Immature natural killer cell (primary cell): ENCODE results near the gene SIN3A. TPM values are rescaled to one million over a fixed set of nuclear protein-coding genes. Genes with fewer than 3 reads are reported as not detected.
A peak's percentile ranks its signal among the peaks of the same experiment; 100 is the strongest.
"Not testable (repeated sequence)": the region's sequence is repeated elsewhere in the genome, so short reads cannot be mapped to it uniquely, and the experiment has no call there.

ENCODE experiments used
- DNase-seq, 3 donors: peaks; one replicate each; pipeline ENCODE4 v3.0.0; 2022; ENCODE audit warnings: mixed read lengths in 1 of 3
- H3K27ac Mint-ChIP-seq, 6 donors: one replicate each; pipeline ENCODE4 v1.8.0; 2020; ENCODE audit warnings: mixed read lengths in 6 of 6, mild to moderate bottlenecking in 5 of 6, inconsistent platforms in 4 of 6, moderate library complexity in 3 of 6
- H3K27me3 Mint-ChIP-seq, 3 donors: one replicate each; pipeline ENCODE4 v1.8.0; 2020 to 2021; ENCODE audit warnings: low read depth in 3 of 3, mild to moderate bottlenecking in 3 of 3, mixed read lengths in 3 of 3, moderate library complexity in 3 of 3, inconsistent platforms in 1 of 3
- H3K36me3 Mint-ChIP-seq, 3 donors: one replicate each; pipeline ENCODE4 v1.8.0; 2020; ENCODE audit warnings: mixed read lengths in 3 of 3, inconsistent platforms in 2 of 3, mild to moderate bottlenecking in 2 of 3
- H3K4me1 Mint-ChIP-seq, 2 donors: one replicate each; pipeline ENCODE4 v1.8.0; 2020; ENCODE audit warnings: inconsistent platforms in 2 of 2, mild to moderate bottlenecking in 2 of 2, mixed read lengths in 2 of 2, moderate library complexity in 1 of 2
- H3K4me3 Mint-ChIP-seq, 5 donors: one replicate each; pipeline ENCODE4 v1.8.0; 2020; ENCODE audit warnings: mild to moderate bottlenecking in 5 of 5, mixed read lengths in 5 of 5, inconsistent platforms in 3 of 5, moderate library complexity in 3 of 5
- H3K9me3 Mint-ChIP-seq, 6 donors: one replicate each; pipeline ENCODE4 v1.8.0; 2020; ENCODE audit warnings: mild to moderate bottlenecking in 6 of 6, mixed read lengths in 6 of 6, inconsistent platforms in 4 of 6, moderate library complexity in 3 of 6
- polyA plus RNA-seq, 3 donors: library from polyadenylated mRNA; unstranded; fragments of 300-500 nt; fragmentation: Illumina TruSeq; gene quantifications; one replicate each; pipeline ENCODE4 v1.2.3, GENCODE V29; 2021

SIN3A gene
- polyA plus RNA-seq, 3 donors from 2014 or later: 8.6 to 21.2 (median 10.3) TPM

- no peaks in the 10 kb centered on the region for H3K36me3 Mint-ChIP-seq
- peaks cover 25 to 29% of the 10 kb centered on the region in 2 donors for H3K4me1 Mint-ChIP-seq
- no peaks in the 10 kb centered on the region for H3K9me3 Mint-ChIP-seq
- H3K27ac Mint-ChIP-seq: peak overlapping the region; percentile 80 to 100 (median 87)
- H3K4me3 Mint-ChIP-seq: peak overlapping the region; percentile 91 to 100 (median 95)
- DNase-seq: peak; percentile 80 to 85 (median 82)
- H3K27me3 Mint-ChIP-seq: peaks cover 15 to 34% (median 21%) of the 10 kb centered on the region in 3 donors
These were observed 4.0 kb upstream of the SIN3A start for GRCh38 chr15:75455424-75455981.

- no peaks in the 10 kb centered on the region for H3K9me3 Mint-ChIP-seq
- no peaks in the 10 kb centered on the region for H3K36me3 Mint-ChIP-seq
These were observed 3.2 kb upstream of the SIN3A start for GRCh38 chr15:75454471-75455378.

GRCh38 chr15:75453703-75454470 lies 2.4 kb upstream of the SIN3A start:
- Mint-ChIP-seq H3K4me1 (peaks cover 39 to 45% of the 10 kb centered on the region in 2 donors), H3K4me3 (peak overlapping the region; percentile 94 to 100 (median 97)), H3K27ac (peak overlapping the region; percentile 98 to 100 (median 100)), H3K36me3 (no peaks in the 10 kb centered on the region), H3K9me3 (no peaks in the 10 kb centered on the region), H3K27me3 (peaks cover 18 to 40% (median 22%) of the 10 kb centered on the region in 3 donors)
- DNase-seq: peak; percentile 99 to 100 (median 99)

More at GRCh38 chr15:75454471-75455378, 3.2 kb upstream of the SIN3A start:
- peaks cover 18 to 40% (median 22%) of the 10 kb centered on the region in 3 donors for H3K27me3 Mint-ChIP-seq
- H3K4me3 Mint-ChIP-seq: peak overlapping the region; percentile 91 to 100 (median 95)
- peak; percentile 83 to 84 (median 83) for DNase-seq
- H3K4me1 Mint-ChIP-seq: peaks cover 33 to 36% of the 10 kb centered on the region in 2 donors
- H3K27ac Mint-ChIP-seq: peak overlapping the region; percentile 78 to 100 (median 87)

GRCh38 chr15:75452865-75453702 lies 1.6 kb upstream of the SIN3A start:
- peak; percentile 36 to 48 (median 40) for DNase-seq
- Mint-ChIP-seq H3K9me3 (no peaks in the 10 kb centered on the region), H3K27ac (peak overlapping the region; percentile 98 to 100 (median 100)), H3K4me1 (peaks cover 39 to 53% of the 10 kb centered on the region in 2 donors), H3K27me3 (peaks cover 18 to 40% (median 22%) of the 10 kb centered on the region in 3 donors), H3K4me3 (peak overlapping the region; percentile 94 to 100 (median 97)), H3K36me3 (no peaks in the 10 kb centered on the region)

GRCh38 chr15:75452364-75452864 lies 924 bp upstream of the SIN3A start:
- peak; percentile 73 to 74 (median 74) for DNase-seq
- Mint-ChIP-seq H3K27me3 (peaks cover 18 to 38% (median 22%) of the 10 kb centered on the region in 3 donors), H3K4me3 (peak overlapping the region; percentile 94 to 100 (median 97)), H3K9me3 (no peaks in the 10 kb centered on the region), H3K27ac (peak overlapping the region; percentile 98 to 100 (median 100)), H3K4me1 (peaks cover 44 to 59% of the 10 kb centered on the region in 2 donors), H3K36me3 (no peaks in the 10 kb centered on the region)

- Mint-ChIP-seq H3K27me3 (peaks cover 16 to 38% (median 22%) of the 10 kb centered on the region in 3 donors), H3K9me3 (no peaks in the 10 kb centered on the region), H3K27ac (peak overlapping the region; percentile 60 to 100 (median 100)), H3K36me3 (no peaks in the 10 kb centered on the region), H3K4me3 (peak overlapping the region; percentile 94 to 100 (median 97)), H3K4me1 (peaks cover 50 to 65% of the 10 kb centered on the region in 2 donors)
- no peak for DNase-seq
These were observed 252 bp downstream of the SIN3A start for GRCh38 chr15:75451202-75451673.

GRCh38 chr15:75450307-75451201 lies 936 bp downstream of the SIN3A start:
- peaks cover 54 to 69% of the 10 kb centered on the region in 2 donors for H3K4me1 Mint-ChIP-seq
- no peaks in the 10 kb centered on the region for H3K36me3 Mint-ChIP-seq
- peak overlapping the region; percentile 94 to 100 (median 97) for H3K4me3 Mint-ChIP-seq
- H3K27me3 Mint-ChIP-seq: peaks cover 16 to 37% (median 22%) of the 10 kb centered on the region in 3 donors
- no peaks in the 10 kb centered on the region for H3K9me3 Mint-ChIP-seq
- DNase-seq: peak; percentile 89 to 92 (median 91)
- peak overlapping the region; percentile 90 to 100 (median 96) for H3K27ac Mint-ChIP-seq

GRCh38 chr15:75449585-75450306 lies 1.7 kb downstream of the SIN3A start:
- peak in 1 of 3 donors; percentile 4 for DNase-seq
- Mint-ChIP-seq H3K27ac (peak overlapping the region; percentile 90 to 98 (median 96)), H3K36me3 (no peaks in the 10 kb centered on the region), H3K9me3 (no peaks in the 10 kb centered on the region), H3K4me3 (peak overlapping the region; percentile 94 to 98 (median 96)), H3K4me1 (peaks cover 54 to 70% of the 10 kb centered on the region in 2 donors), H3K27me3 (peaks cover 16 to 34% (median 20%) of the 10 kb centered on the region in 3 donors)

- H3K4me3 Mint-ChIP-seq, H3K9me3 Mint-ChIP-seq, H3K36me3 Mint-ChIP-seq, DNase-seq: not testable (repeated sequence)
- peak overlapping the region in 1 of 6 donors; percentile 42 for H3K27ac Mint-ChIP-seq
- peaks cover 53 to 68% of the 10 kb centered on the region in 2 donors for H3K4me1 Mint-ChIP-seq
- H3K27me3 Mint-ChIP-seq: peaks cover 13 to 25% (median 15%) of the 10 kb centered on the region in 3 donors
These were observed 3.3 kb downstream of the SIN3A start for GRCh38 chr15:75448171-75448570.

- H3K9me3 Mint-ChIP-seq: no peaks in the 10 kb centered on the region
- H3K4me3 Mint-ChIP-seq: no peak overlapping the region
- H3K4me1 Mint-ChIP-seq: peaks cover 42 to 62% of the 10 kb centered on the region in 2 donors
- H3K36me3 Mint-ChIP-seq: no peaks in the 10 kb centered on the region
- DNase-seq: no peak
- H3K27me3 Mint-ChIP-seq: peaks cover 1 to 9% (median 4%) of the 10 kb centered on the region in 3 donors
- H3K27ac Mint-ChIP-seq: peak overlapping the region; percentile 7 to 76 (median 42)
These were observed 5.3 kb downstream of the SIN3A start for GRCh38 chr15:75446151-75446550.

- not testable (repeated sequence) for H3K27ac Mint-ChIP-seq, H3K36me3 Mint-ChIP-seq, DNase-seq, H3K4me3 Mint-ChIP-seq, H3K9me3 Mint-ChIP-seq, H3K27me3 Mint-ChIP-seq
- H3K4me1 Mint-ChIP-seq: peaks cover 40 to 61% of the 10 kb centered on the region in 2 donors
These were observed 6.2 kb downstream of the SIN3A start for GRCh38 chr15:75445324-75445723.
